GM18861 (cell line): ENCODE results near the gene MAPK1.
"Not testable (repeated sequence)": the region's sequence is repeated elsewhere in the genome, so short reads cannot be mapped to it uniquely, and the experiment has no call there.

ENCODE experiments used
- ATAC-seq: cut with Tn5 transposase; IDR thresholded peaks from one replicate; pipeline ENCODE4 v1.9.1; 2021; ENCODE audit not compliant: unreplicated experiment

The MAPK1 gene

DNA sequence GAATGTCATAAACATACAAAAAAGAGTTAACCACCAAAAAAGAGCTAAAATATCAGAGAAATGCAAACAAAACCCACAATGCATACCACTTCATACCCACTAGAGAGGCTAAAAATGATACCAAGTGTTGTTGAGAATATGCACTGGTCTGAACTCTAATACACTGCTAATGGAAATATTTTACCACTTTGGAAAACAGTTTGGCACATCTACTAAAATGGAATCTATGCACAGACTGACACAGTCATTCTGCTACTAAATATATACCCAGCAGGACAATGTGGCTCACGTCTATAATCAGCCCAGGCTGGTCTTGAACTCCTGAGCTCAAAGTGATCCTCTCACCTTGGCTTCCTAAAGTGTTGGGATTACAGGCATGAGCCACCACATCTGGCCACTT, 18.0 kb downstream of the MAPK1 start:
- no peak for ATAC-seq

GRCh38 chr22:21848057-21848456, 19.4 kb downstream of the MAPK1 start:
- not testable (repeated sequence) for ATAC-seq

GRCh38 chr22:21845558-21846453, 21.6 kb downstream of the MAPK1 start:
- ATAC-seq = no peak

- no peak for ATAC-seq
These were observed 24.5 kb downstream of the MAPK1 start for GRCh38 chr22:21842946-21843345.

DNA sequence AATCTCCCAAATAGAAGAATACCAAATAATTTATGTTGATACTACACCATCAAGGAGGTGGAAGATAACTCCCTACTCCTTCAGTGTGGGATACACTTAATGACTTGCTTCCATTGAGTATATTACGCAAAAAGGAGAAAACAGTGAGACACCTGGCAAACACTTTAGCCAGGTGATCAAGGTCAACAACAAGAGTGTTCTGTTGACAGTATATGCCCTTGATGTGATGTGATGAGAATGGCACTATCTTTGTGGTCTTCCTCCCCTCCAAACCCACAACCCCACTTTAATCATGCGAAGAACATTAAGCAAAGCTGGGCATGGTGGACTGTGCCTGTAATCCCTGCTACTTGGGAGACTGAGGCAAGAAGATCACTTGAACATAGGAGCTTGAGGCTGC, 26.0 kb downstream of the MAPK1 start:
- no peak for ATAC-seq

DNA sequence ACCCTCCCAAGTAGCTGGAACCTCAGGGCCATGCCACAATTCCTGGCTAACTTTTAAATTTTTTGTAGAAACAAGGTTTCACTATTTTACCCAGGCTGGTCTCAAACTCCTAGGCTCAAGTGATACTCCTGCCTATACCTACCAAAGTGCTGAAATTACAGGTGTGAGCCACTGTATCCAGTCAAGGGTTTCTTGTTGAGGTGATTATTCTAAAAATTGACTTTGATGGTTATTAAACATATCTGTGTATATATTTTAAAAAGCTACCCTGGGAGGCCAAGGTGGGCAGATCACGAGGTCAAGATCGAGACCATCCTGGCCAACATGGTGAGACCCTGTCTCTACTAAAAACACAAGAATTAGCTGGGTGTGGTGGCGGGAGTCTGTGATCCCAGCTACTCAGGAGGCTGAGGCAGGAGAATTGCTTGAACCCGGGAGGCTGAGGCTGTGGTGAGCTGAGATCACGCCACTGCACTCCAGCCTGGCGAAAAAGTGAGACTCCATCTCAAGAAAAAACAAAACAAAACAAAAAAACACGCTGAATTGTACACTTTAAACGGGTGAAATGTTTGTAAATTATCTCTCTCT, 27.1 kb downstream of the MAPK1 start:
- ATAC-seq = no peak

DNA sequence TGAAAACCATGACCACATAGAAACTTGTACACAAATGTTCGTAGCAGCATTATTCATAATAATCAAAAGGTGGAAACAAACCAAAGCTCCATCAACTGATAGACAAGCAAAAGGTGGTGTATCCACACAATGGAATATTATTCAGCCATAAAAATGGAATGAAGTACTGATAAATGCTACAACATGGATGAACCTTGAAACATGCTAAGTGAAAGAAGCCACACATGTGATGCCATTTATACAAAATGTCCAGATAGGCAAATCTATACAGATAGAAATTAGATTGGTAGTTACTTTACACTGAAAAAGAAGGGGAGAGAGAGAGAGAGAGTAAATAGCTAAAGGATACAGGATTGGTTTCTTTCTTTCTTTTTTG, 27.7 kb downstream of the MAPK1 start:
- ATAC-seq = no peak

- ATAC-seq = not testable (repeated sequence)
These were observed 28.2 kb downstream of the MAPK1 start for GRCh38 chr22:21839104-21839764.

DNA sequence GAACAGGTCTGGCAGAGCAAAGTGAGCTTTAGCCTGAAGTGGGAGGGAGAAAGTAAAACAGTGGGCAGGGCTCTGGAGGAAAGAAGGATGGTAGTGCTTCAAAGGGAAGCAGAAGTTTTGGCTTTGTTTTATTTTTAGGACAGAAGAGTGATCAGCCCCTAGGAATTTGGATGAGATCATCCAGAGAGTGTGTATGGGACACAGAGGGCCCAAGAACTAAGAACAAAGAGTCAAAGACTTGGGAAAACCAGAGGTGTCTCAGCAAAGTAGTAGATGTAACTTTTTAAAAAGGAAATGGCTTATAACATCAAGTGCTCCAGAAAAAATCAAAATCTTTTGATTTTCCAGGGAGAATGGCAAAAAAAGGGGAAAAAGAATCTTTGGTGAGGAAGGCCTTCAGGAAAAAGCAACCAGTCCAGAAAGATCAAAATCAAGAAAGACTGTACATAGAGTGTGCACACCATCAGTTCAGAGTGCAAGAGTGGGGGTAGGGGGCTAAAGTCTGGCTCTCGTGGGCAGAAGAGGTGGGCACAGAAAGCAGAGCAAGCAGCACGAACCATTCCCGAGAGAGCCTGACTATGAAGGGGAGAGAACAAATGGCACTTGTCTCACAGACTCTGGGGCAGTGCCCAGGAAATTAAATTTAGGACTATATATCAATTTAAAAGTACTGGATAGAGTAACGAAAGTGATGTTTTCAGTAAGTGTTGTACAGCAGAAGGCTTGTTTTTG, 30.0 kb downstream of the MAPK1 start:
- ATAC-seq = no peak

DNA sequence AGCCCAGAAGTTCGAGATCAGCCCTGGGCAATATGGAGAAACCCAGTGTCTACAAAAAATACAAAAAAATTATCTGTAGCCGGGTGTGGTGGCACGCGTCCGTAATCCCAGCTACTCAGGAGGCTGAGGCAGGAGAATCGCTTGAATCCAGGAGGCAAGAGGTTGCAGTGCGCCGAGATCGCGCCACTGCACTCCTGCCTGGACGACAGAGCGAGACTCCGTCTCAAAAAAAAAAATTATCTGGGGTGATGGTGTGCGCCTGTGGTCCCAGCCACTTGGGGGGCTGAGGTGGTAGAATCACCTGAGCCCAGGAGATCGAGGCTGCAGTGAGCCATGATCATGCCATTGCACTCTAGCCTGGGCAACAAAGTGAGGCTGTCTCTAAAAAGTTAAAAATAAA, 31.0 kb downstream of the MAPK1 start:
- ATAC-seq = not testable (repeated sequence)

- ATAC-seq = no peak
These were observed 32.1 kb downstream of the MAPK1 start for GRCh38 chr22:21835378-21835777.

- no peak for ATAC-seq
These were observed 32.6 kb downstream of the MAPK1 start for GRCh38 chr22:21834869-21835268.

GRCh38 chr22:21832291-21833290, 34.9 kb downstream of the MAPK1 start:
- no peak for ATAC-seq

DNA sequence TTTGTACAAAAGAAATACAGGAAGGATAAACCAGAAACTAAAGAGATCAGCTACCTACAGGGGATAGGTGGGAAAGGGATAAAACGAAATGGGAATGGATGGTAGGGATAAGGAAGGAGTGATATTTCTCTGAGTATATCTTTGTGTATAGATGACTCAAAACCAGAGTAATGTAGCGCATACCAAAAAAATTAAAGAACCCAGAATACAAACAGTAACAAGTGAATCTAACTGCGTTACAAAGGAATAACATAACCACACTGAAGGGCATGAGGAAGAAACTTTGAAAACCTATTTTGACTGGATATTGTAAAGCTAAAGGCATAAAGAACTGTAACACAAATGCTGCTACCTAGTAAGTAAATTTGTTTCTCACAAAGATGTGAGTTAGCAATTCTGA, 37.9 kb downstream of the MAPK1 start:
- no peak for ATAC-seq

DNA sequence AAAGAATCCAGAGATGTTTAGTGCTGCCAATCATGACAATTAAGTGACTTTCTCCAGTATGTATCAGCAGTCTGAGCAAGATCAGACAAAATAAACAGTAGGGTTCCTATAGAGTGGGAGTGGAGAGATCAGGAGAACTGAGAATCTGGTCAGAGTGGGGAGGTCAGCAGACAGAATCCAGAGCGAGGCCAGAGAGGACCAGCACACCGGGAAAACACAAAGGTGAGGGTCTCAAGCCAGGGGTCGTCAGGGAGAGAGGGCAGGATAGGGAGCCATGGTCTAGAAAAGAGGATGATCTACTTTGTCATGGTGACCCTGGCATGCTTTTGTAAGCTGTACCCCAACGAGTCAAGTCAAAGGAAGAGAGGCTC, 39.2 kb downstream of the MAPK1 start:
- ATAC-seq = no peak

DNA sequence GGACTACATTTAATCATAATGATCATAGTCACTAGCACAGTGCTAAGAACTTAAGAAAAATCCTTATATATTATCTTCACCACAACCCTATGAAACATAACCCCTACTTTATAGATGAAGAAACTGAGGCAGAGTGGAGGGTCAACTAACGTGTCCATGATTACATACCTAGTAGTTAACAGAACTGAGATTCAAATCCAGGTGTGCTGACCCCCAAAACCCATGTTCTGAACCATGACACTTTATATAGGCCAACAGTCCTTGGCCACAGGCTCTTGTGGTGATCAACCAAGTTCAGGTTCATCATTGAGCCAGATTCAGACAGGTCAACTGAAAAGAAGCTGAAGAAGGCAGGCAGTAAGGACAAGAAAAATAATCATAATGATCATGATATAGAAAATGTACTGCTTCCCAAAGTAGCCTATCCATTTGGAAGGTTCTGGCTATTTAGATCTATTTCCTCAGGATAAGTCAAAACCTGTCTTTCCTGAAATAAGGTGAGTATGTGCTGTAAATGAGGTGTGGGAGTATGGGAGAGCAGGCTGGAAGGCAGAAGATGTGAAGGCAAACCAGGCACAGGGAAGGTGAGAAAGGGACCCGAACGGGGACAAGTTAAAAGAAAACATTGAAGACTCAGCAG, 39.7 kb downstream of the MAPK1 start:
- ATAC-seq = no peak

GRCh38 chr22:21826204-21826603, 41.2 kb downstream of the MAPK1 start:
- no peak for ATAC-seq

GRCh38 chr22:21824962-21825361, 42.5 kb downstream of the MAPK1 start:
- ATAC-seq = not testable (repeated sequence)

DNA sequence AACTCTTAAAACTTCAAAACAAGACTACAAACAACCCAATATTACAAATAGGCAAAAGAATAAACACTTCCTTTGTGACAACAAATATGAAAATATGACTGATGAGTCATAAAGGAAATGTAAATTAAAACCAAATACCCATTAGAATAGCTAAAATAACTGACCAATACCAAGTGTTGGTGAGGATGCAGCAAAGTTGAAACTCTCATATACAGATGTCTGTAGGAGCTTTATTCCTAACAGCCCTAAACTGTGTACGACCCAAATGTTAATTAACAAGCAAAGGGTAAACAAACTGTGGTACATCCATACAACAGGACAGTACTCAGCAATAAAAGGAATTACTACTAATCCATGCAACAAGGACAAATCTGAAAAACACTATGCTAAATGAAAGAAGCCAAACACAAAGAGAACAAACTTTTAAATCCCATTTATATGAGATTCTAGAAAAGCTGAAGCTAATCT, 43.0 kb downstream of the MAPK1 start:
- no peak for ATAC-seq
